GM12878 (cell line): Measurements from ENCODE around the gene AREG. TPM values are rescaled to one million over a fixed set of nuclear protein-coding genes. Genes with fewer than 3 reads are reported as not detected.

Experiments used
- ATAC-seq: fragments of 200-7000 bp; cut with Tn5 transposase; 3 replicates; pipeline ENCODE4 v1.9.1; 2020; ENCODE audit warnings: mild to moderate bottlenecking, moderate library complexity
- BruUV-seq: library from RNA; stranded (reverse); fragments of 400-500 nt; replicated peaks from 2 replicates; lab custom pipeline; 2021; lab: Mats Ljungman, UMichigan
- CTCF ChIA-PET: fragments of 300-600 bp; sonication (Branson Sonifier 250); formaldehyde crosslinking; extraction: SDS; loops from one replicate; lab custom pipeline; 2021; ENCODE audit warnings: inconsistent platforms; lab: Yijun Ruan, JAX
- POLR2A ChIA-PET: fragments of 350-600 bp; formaldehyde crosslinking; extraction: SDS; loops from one replicate; lab custom pipeline; 2021; ENCODE audit warnings: inconsistent platforms; lab: Charles Lee
- RAD21 ChIA-PET: fragments of 300-600 bp; sonication (Branson Sonifier 250); formaldehyde crosslinking; loops from one replicate; lab custom pipeline; 2023; ENCODE audit warnings: antibody characterized with exemption; ENCODE audit not compliant: unreplicated experiment; lab: Charles Lee
- SMC1A ChIA-PET: fragments of 300-600 bp; sonication (Branson Sonifier 250); formaldehyde crosslinking; loops from one replicate; lab custom pipeline; 2023; ENCODE audit not compliant: unreplicated experiment, uncharacterized antibody; lab: Charles Lee
- DNase-seq: peaks from one replicate; pipeline ENCODE4 v3.0.0-alpha.2; 2011; ENCODE audit warnings: low read depth, low spot score
- FAIRE-seq: peaks from 3 replicates; lab custom pipeline; 2011; peaks lifted over from hg19 to GRCh38; lab: Jason Lieb, UNC
- H2AFZ ChIP-seq: 2 replicates; pipeline ENCODE4 v1.6.0; 2011; ENCODE audit warnings: low read depth, low read length, control low read depth; ENCODE audit not compliant: control insufficient read depth
- H3K27ac ChIP-seq: 2 replicates; pipeline ENCODE4 v1.5.1; 2011; ENCODE audit warnings: control low read depth; ENCODE audit not compliant: control insufficient read depth, insufficient read depth
- H3K27me3 ChIP-seq, 2 experiments: replicated peaks in 1 of 2; 2 replicates each; pipeline versions ENCODE4 v1.6.0 to v1.6.1; 2011; ENCODE audit warnings: low read length in 1 of 2; ENCODE audit not compliant: control insufficient read depth in 2 of 2, insufficient read depth in 2 of 2
- H3K36me3 ChIP-seq, 2 experiments: 2 replicates each; pipeline ENCODE4 v1.5.1; 2011; ENCODE audit warnings: low read length in 1 of 2; ENCODE audit not compliant: control insufficient read depth in 2 of 2, insufficient read depth in 2 of 2
- H3K4me1 ChIP-seq: 2 replicates; pipeline ENCODE4 v1.6.1; 2011; ENCODE audit warnings: mild to moderate bottlenecking, low read length, moderate library complexity, mixed read lengths; ENCODE audit not compliant: control insufficient read depth, insufficient read depth
- H3K4me2 ChIP-seq: 2 replicates; pipeline ENCODE4 v1.6.0; 2011; ENCODE audit warnings: control low read depth; ENCODE audit not compliant: control insufficient read depth, insufficient read depth
- H3K4me3 ChIP-seq: fragments of 200-600 bp; sonication (generic); 2 replicates; pipeline ENCODE4 v1.5.1; 2016
- H3K79me2 ChIP-seq: 2 replicates; pipeline ENCODE4 v1.6.0; 2011; ENCODE audit warnings: low read length; ENCODE audit not compliant: control insufficient read depth, insufficient read depth
- H3K9ac ChIP-seq: 2 replicates; pipeline ENCODE4 v1.8.0; 2011; ENCODE audit warnings: low read length, control low read depth, mixed read lengths; ENCODE audit not compliant: control insufficient read depth, insufficient read depth
- H3K9me3 ChIP-seq: replicated peaks from 3 replicates; pipeline ENCODE4 v1.5.1; 2011; ENCODE audit warnings: mild to moderate bottlenecking, low read length; ENCODE audit not compliant: control insufficient read depth, insufficient read depth
- H4K20me1 ChIP-seq: 2 replicates; pipeline ENCODE4 v1.6.0; 2011; ENCODE audit not compliant: control insufficient read depth, insufficient read depth
- CBFB ChIP-seq: IDR thresholded peaks from 2 replicates; pipeline ENCODE4 v1.6.1; 2016; ENCODE audit warnings: antibody characterized with exemption, low read depth
- CEBPZ ChIP-seq: fragments of 150-350 bp; IDR thresholded peaks from 2 replicates; pipeline ENCODE4 v1.6.1; 2016; ENCODE audit warnings: low read depth, low read length
- DPF2 ChIP-seq: fragments of 450-650 bp; IDR thresholded peaks from 2 replicates; pipeline ENCODE4 v1.6.1; 2017; ENCODE audit warnings: mild to moderate bottlenecking
- IKZF1 ChIP-seq: fragments of 450-650 bp; conservative IDR thresholded peaks from 2 replicates; pipeline ENCODE4 v1.6.1; 2017; ENCODE audit warnings: antibody characterized with exemption, mild to moderate bottlenecking
- KAT2A ChIP-seq: conservative IDR thresholded peaks from 2 replicates; pipeline ENCODE4 v1.6.1; 2011; ENCODE audit warnings: low read depth, low read length; ENCODE audit not compliant: control insufficient read depth
- LARP7 ChIP-seq: fragments of 450-650 bp; IDR thresholded peaks from 2 replicates; pipeline ENCODE4 v1.6.1; 2017; ENCODE audit warnings: mild to moderate bottlenecking
- PBX3 ChIP-seq: IDR thresholded peaks from 2 replicates; pipeline ENCODE4 v1.6.1; 2011; ENCODE audit warnings: mild to moderate bottlenecking, low read depth, low read length, moderate library complexity; ENCODE audit not compliant: insufficient replicate concordance
- RB1 ChIP-seq: fragments of 450-650 bp; formaldehyde crosslinking; IDR thresholded peaks from 2 replicates; pipeline ENCODE4 v1.6.1; 2017; ENCODE audit warnings: mild to moderate bottlenecking, borderline replicate concordance
- SMAD5 ChIP-seq: IDR thresholded peaks from 2 replicates; pipeline ENCODE4 v1.6.1; 2016; ENCODE audit warnings: antibody characterized with exemption, low read depth
- SRF ChIP-seq, 2 experiments: IDR thresholded peaks; 2 replicates each; pipeline ENCODE4 v1.6.1; 2011; ENCODE audit warnings: low read depth in 2 of 2, low read length in 2 of 2, mild to moderate bottlenecking in 1 of 2, moderate library complexity in 1 of 2
- SUPT20H ChIP-seq: IDR thresholded peaks from 2 replicates; pipeline ENCODE4 v1.6.1; 2011; ENCODE audit warnings: low read depth, mild to moderate bottlenecking, low read length, moderate library complexity, borderline replicate concordance; ENCODE audit not compliant: control insufficient read depth
- USF1 ChIP-seq: IDR thresholded peaks from 2 replicates; pipeline ENCODE4 v1.6.1; 2011; ENCODE audit warnings: borderline replicate concordance, low read depth, mild to moderate bottlenecking, moderate library complexity, mixed read lengths, low read length; ENCODE audit not compliant: insufficient read depth; ENCODE audit errors: extremely low read length
- ZNF217 ChIP-seq: fragments of 450-650 bp; IDR thresholded peaks from 2 replicates; pipeline ENCODE4 v1.6.1; 2017; ENCODE audit warnings: antibody characterized with exemption, mild to moderate bottlenecking
- WGBS: methylation state at CpG from one replicate; pipeline ENCODE4 v1.1.6; 2016; ENCODE audit warnings: low lambda C conversion rate; ENCODE audit not compliant: insufficient replicate concordance, insufficient coverage; ENCODE audit errors: missing lambda C conversion rate; 5-methylcytosine and 5-hydroxymethylcytosine counted together
- in situ Hi-C: fragments of 300-500 bp; cut with MboI; formaldehyde crosslinking; loops from 9 replicates; pipeline ENCODE4 v1.14.3; 2018; ENCODE audit warnings: mixed read lengths
- intact Hi-C: fragments of 100-400 bp; cut with micrococcal nuclease; formaldehyde crosslinking; loops from one replicate; pipeline ENCODE4 v1.14.2; 2022; ENCODE audit not compliant: unreplicated experiment
- polyA plus RNA-seq, 11 experiments: library from polyadenylated mRNA; depleted of rRNA in 4 of 11; unstranded in 6 of 11; stranded (reverse) in 5 of 11; fragments of >200 nt; fragmentation: Nextera tagmentation in 4 of 11; fragmentation: Illumina TruSeq in 1 of 11; extraction: Ambion mirVana in 4 of 11; extraction: Trizol in 1 of 11; gene quantifications; 1 replicate in 1 of 11; 2 replicates in 10 of 11; pipeline versions ENCODE4 v1.2.1 to v1.2.3, GENCODE V29; 2011 to 2016; ENCODE audit warnings: inconsistent platforms in 2 of 11, missing spikeins in 2 of 11, low read depth in 1 of 11
- total RNA-seq, 4 experiments: library from RNA; depleted of rRNA in 3 of 4; stranded (reverse); fragments of >200 nt in 3 of 4; fragmentation: Illumina TruSeq in 1 of 4; extraction: Trizol in 1 of 4; gene quantifications; 2 replicates each; pipeline versions ENCODE4 v1.2.1 to v1.2.3, GENCODE V29; 2013 to 2021

The AREG gene
- total and polyA plus RNA-seq, 10 of the 15 experiments (the other 5 are each of a cell fraction or from before 2014, with no cell fraction given), result 0.25 to 0.37 TPM; not detected in 8

GRCh38 chr4:74479009-74479408, 34.1 kb downstream of the AREG start:
- Histone ChIP-seq H4K20me1 (no peaks in the 10 kb centered on the region), H3K4me1 (no peaks in the 10 kb centered on the region), H3K9ac (no peak overlapping the region), H3K4me2 (no peak overlapping the region), H3K79me2 (no peaks in the 10 kb centered on the region), H3K4me3 (no peak overlapping the region)
- ChIA-PET SMC1A (interaction anchor here (1.7 kb wide), 1 partner anchor 8 kb away, joined by 4 read pairs; no protein-coding TSS in a partner anchor), RAD21 (no interaction called here)
- in situ Hi-C loops, result no loop called here
- FAIRE-seq (no peak), ATAC-seq (no peak)
- TF ChIP-seq KAT2A (no peak), ZNF217 (no peak), SRF (IDR thresholded peaks at IDR 0.05; ENCODE audit: low read depth in 2 of 2, low read length in 2 of 2) (no peak), SUPT20H (no peak), CBFB (no peak), PBX3 (no peak), IKZF1 (no peak), CEBPZ (no peak), LARP7 (no peak), SMAD5 (no peak), USF1 (no peak), DPF2 (no peak), RB1 (no peak)
- TF ChIP-seq, all 136 proteins: peak for 0
- no peak overlapping the region for H2AFZ ChIP-seq
- no peak for DNase-seq
- intact Hi-C loops, result no loop called here
- H3K27ac ChIP-seq, result no peak overlapping the region
- H3K36me3 ChIP-seq, result no peaks in the 10 kb centered on the region
- WGBS, result 0% methylated on average over 1 of the region's 1 CpG
- ChIA-PET POLR2A (no interaction called here), CTCF (no interaction called here)
- H3K27me3 ChIP-seq, result no peaks in the 10 kb centered on the region
- no peaks in the 10 kb centered on the region for H3K9me3 ChIP-seq
- BruUV-seq, result no TSS peak
